IMR-90 (cell line): ENCODE measurements around the gene PRSS2. TPM values are rescaled to one million over a fixed set of nuclear protein-coding genes. Genes with fewer than 3 reads are reported as not detected.
"Not testable (repeated sequence)": the region's sequence is repeated elsewhere in the genome, so short reads cannot be mapped to it uniquely, and the experiment has no call there.

Source experiments
- ATAC-seq: fragments of 200-7000 bp; cut with Tn5 transposase; 2 replicates; pipeline ENCODE4 v1.9.1; 2020; ENCODE audit warnings: low read depth, mild to moderate bottlenecking, moderate library complexity
- BruUV-seq: library from RNA; stranded (reverse); fragments of 400-500 nt; replicated peaks from 2 replicates; lab custom pipeline; 2021; lab: Mats Ljungman, UMichigan
- CTCF ChIA-PET: fragments of 300-600 bp; formaldehyde crosslinking; extraction: SDS; loops from one replicate; lab custom pipeline; 2021; ENCODE audit warnings: antibody characterized with exemption; lab: Yijun Ruan, JAX
- POLR2A ChIA-PET: fragments of 300-600 bp; sonication (Branson Sonifier 250); formaldehyde crosslinking; loops from one replicate; lab custom pipeline; 2022; ENCODE audit warnings: antibody characterized with exemption; ENCODE audit not compliant: unreplicated experiment; lab: Charles Lee
- DNase-seq: peaks from one replicate; pipeline ENCODE4 v3.0.0; 2013
- H2AFZ ChIP-seq: replicated peaks from 2 replicates; pipeline ENCODE3; 2013; ENCODE audit warnings: low read length, mild to moderate bottlenecking; ENCODE audit not compliant: poor library complexity
- H2AK5ac ChIP-seq: 2 replicates; pipeline ENCODE4 v1.6.1; 2013; ENCODE audit warnings: low read depth, low read length, inconsistent platforms
- H2AK9ac ChIP-seq: replicated peaks from 2 replicates; pipeline ENCODE3; 2013; ENCODE audit warnings: mild to moderate bottlenecking, low read depth, low read length, moderate library complexity; ENCODE audit not compliant: poor library complexity
- H2BK120ac ChIP-seq: 2 replicates; pipeline ENCODE4 v1.6.1; 2013; ENCODE audit warnings: low read depth, low read length, inconsistent platforms
- H2BK15ac ChIP-seq: 3 replicates; pipeline ENCODE4 v1.6.1; 2013; ENCODE audit warnings: low read depth, low read length, inconsistent platforms
- H2BK20ac ChIP-seq: 2 replicates; pipeline ENCODE4 v1.6.1; 2013; ENCODE audit warnings: low read depth, mild to moderate bottlenecking, inconsistent platforms, low read length, moderate library complexity
- H2BK5ac ChIP-seq: 2 replicates; pipeline ENCODE4 v1.6.1; 2013; ENCODE audit warnings: mild to moderate bottlenecking, low read depth, low read length, inconsistent platforms; ENCODE audit not compliant: poor library complexity, severe bottlenecking
- H3K14ac ChIP-seq: replicated peaks from 2 replicates; pipeline ENCODE4 v1.6.1; 2013; ENCODE audit warnings: low read depth, low read length, inconsistent platforms
- H3K18ac ChIP-seq: 2 replicates; pipeline ENCODE4 v1.6.1; 2013; ENCODE audit warnings: low read depth, low read length, control low read depth
- H3K23ac ChIP-seq: 2 replicates; pipeline ENCODE4 v1.6.1; 2013; ENCODE audit warnings: low read depth, low read length, inconsistent platforms
- H3K27ac ChIP-seq: 2 replicates; pipeline ENCODE4 v1.5.1; 2013; ENCODE audit warnings: mild to moderate bottlenecking, control low read depth, low read length; ENCODE audit not compliant: insufficient read depth
- H3K27me3 ChIP-seq: 2 replicates; pipeline ENCODE4 v1.6.1; 2013; ENCODE audit warnings: low read length; ENCODE audit not compliant: control insufficient read depth, insufficient read depth
- H3K36me3 ChIP-seq: 2 replicates; pipeline ENCODE4 v1.6.1; 2013; ENCODE audit warnings: low read length, mixed read lengths; ENCODE audit not compliant: control insufficient read depth, insufficient read depth
- H3K4ac ChIP-seq: 2 replicates; pipeline ENCODE4 v1.6.1; 2013; ENCODE audit warnings: low read depth, low read length, inconsistent platforms
- H3K4me1 ChIP-seq: 2 replicates; pipeline ENCODE4 v1.6.1; 2013; ENCODE audit warnings: low read length, mixed read lengths; ENCODE audit not compliant: control insufficient read depth, insufficient read depth
- H3K4me2 ChIP-seq: 2 replicates; pipeline ENCODE4 v1.6.1; 2013; ENCODE audit warnings: low read depth, mild to moderate bottlenecking, control low read depth, low read length, moderate library complexity
- H3K4me3 ChIP-seq: 2 replicates; pipeline ENCODE4 v1.5.1; 2013; ENCODE audit warnings: low read depth, mild to moderate bottlenecking, control low read depth, low read length, moderate library complexity; ENCODE audit not compliant: insufficient read depth
- H3K56ac ChIP-seq: 2 replicates; pipeline ENCODE4 v1.6.1; 2013; ENCODE audit warnings: low read length, inconsistent platforms; ENCODE audit not compliant: insufficient read depth; ENCODE audit errors: extremely low read depth
- H3K79me1 ChIP-seq, 2 experiments: 2 replicates each; pipeline ENCODE4 v1.6.1; 2013; ENCODE audit warnings: low read length in 2 of 2, inconsistent platforms in 1 of 2, low read depth in 1 of 2
- H3K9ac ChIP-seq: 2 replicates; pipeline ENCODE4 v1.6.1; 2013; ENCODE audit warnings: low read depth, low read length, control low read depth
- H3K9me1 ChIP-seq: 2 replicates; pipeline ENCODE4 v1.6.1; 2013; ENCODE audit warnings: low read length, inconsistent platforms; ENCODE audit not compliant: insufficient read depth
- H3K9me3 ChIP-seq: 2 replicates; pipeline ENCODE4 v1.6.1; 2013; ENCODE audit warnings: low read length; ENCODE audit not compliant: control insufficient read depth, insufficient read depth
- H4K20me1 ChIP-seq: 2 replicates; pipeline ENCODE4 v1.6.1; 2013; ENCODE audit warnings: low read length, inconsistent platforms; ENCODE audit not compliant: insufficient read depth
- H4K5ac ChIP-seq: 2 replicates; pipeline ENCODE4 v1.6.1; 2013; ENCODE audit warnings: mild to moderate bottlenecking, low read depth, low read length, control low read depth
- H4K8ac ChIP-seq, 2 experiments: 2 replicates each; pipeline ENCODE4 v1.6.1; 2013; ENCODE audit warnings: low read depth in 2 of 2, low read length in 2 of 2, control low read depth in 1 of 2, inconsistent platforms in 1 of 2
- H4K91ac ChIP-seq: 2 replicates; pipeline ENCODE4 v1.6.1; 2013; ENCODE audit warnings: low read depth, low read length, inconsistent platforms; ENCODE audit not compliant: insufficient read depth
- WGBS, 2 experiments: methylation state at CpG; one replicate each; pipeline versions ENCODE4 v1.1.5 to v1.1.7; 2013; ENCODE audit warnings: missing lambda C conversion rate in 2 of 2; ENCODE audit not compliant: insufficient read length in 1 of 2; ENCODE audit errors: extremely low coverage in 2 of 2; 5-methylcytosine and 5-hydroxymethylcytosine counted together
- dilution Hi-C: fragments of 300-500 bp; cut with HindIII; formaldehyde crosslinking; loops from one replicate; pipeline ENCODE4 v1.14.3; 2018; ENCODE audit warnings: low sequenced_read_pairs; ENCODE audit not compliant: unreplicated experiment
- in situ Hi-C: fragments of 300-500 bp; cut with MboI; formaldehyde crosslinking; loops from 3 replicates; pipeline ENCODE4 v1.14.3; 2019; ENCODE audit warnings: low sequenced_read_pairs, inconsistent platforms, mixed read lengths
- intact Hi-C: fragments of 100-400 bp; cut with micrococcal nuclease; formaldehyde crosslinking; loops from 2 replicates; pipeline ENCODE4 v1.10.0; 2022
- polyA plus RNA-seq, 3 experiments: library from polyadenylated mRNA; depleted of rRNA; stranded (reverse); fragments of >200 nt; gene quantifications; 2 replicates each; pipeline ENCODE4 v1.2.3, GENCODE V29; 2012; ENCODE audit warnings: low replicate concordance in 1 of 3
- total RNA-seq: library from RNA; depleted of rRNA; stranded (reverse); fragments of >200 nt; gene quantifications from 2 replicates; pipeline ENCODE4 v1.2.3, GENCODE V29; 2012

Gene PRSS2
- total and polyA plus RNA-seq, 2 of the 4 experiments (the other 2 are of a cell fraction), result not detected

GRCh38 chr7:142776845-142777225 lies 6.1 kb downstream of the PRSS2 start:
- H2BK15ac ChIP-seq, H4K20me1 ChIP-seq, H3K9me1 ChIP-seq, H3K4ac ChIP-seq, BruUV-seq, H2AK9ac ChIP-seq, H4K8ac ChIP-seq, H2BK20ac ChIP-seq, H3K4me2 ChIP-seq, H3K36me3 ChIP-seq, H4K91ac ChIP-seq, H2AK5ac ChIP-seq, H2BK5ac ChIP-seq, H3K23ac ChIP-seq, H2AFZ ChIP-seq, H3K18ac ChIP-seq, ATAC-seq, H3K56ac ChIP-seq, H3K4me3 ChIP-seq, H4K5ac ChIP-seq, H3K27me3 ChIP-seq, H3K79me1 ChIP-seq, H3K27ac ChIP-seq, intact Hi-C loops, POLR2A ChIA-PET, H3K14ac ChIP-seq, DNase-seq, H2BK120ac ChIP-seq, H3K4me1 ChIP-seq, H3K9ac ChIP-seq, H3K9me3 ChIP-seq: not testable (repeated sequence)
- dilution Hi-C loops (loop anchor here (25.0 kb wide), 1 partner anchor 265 kb away; no protein-coding TSS in a partner anchor), in situ Hi-C loops (loop anchor here (10.0 kb wide), 1 partner anchor 132 kb away; no protein-coding TSS in a partner anchor)
- CTCF ChIA-PET, result interaction anchor here (1.0 kb wide), 1 partner anchor 144 kb away, joined by 3 read pairs; no protein-coding TSS in a partner anchor
- no CpG with 5 or more reads among the region's 2 CpGs for WGBS, 2 experiments
